Esophagus muscularis mucosa (tissue), 4 donors: ENCODE data around the gene STON1.

Experiments used
- EP300 ChIP-seq: sonication (generic); formaldehyde crosslinking; IDR thresholded peaks from one replicate; pipeline ENCODE4 v1.6.1; 2017; ENCODE audit warnings: antibody characterized with exemption
- POLR2A ChIP-seq: fragments of 450-650 bp; IDR thresholded peaks from one replicate; pipeline ENCODE4 v1.6.1; 2017; ENCODE audit warnings: antibody characterized with exemption, moderate library complexity, mild to moderate bottlenecking, low read depth
- POLR2AphosphoS5 ChIP-seq, 2 donors: sonication (generic); formaldehyde crosslinking; IDR thresholded peaks; one replicate each; pipeline ENCODE4 v1.6.1; 2017; ENCODE audit warnings: antibody characterized with exemption in 2 of 2
- TF ChIP-seq, protein P1 (sequence below), 3 experiments: fragments of 200-600 bp in 2 of 3; fragments of 450-650 bp in 1 of 3; sonication (generic) in 2 of 3; IDR thresholded peaks; one replicate each; pipeline ENCODE4 v1.5.1; 2017 to 2019; ENCODE audit warnings: antibody characterized with exemption in 3 of 3, mild to moderate bottlenecking in 2 of 3, moderate library complexity in 1 of 3

DNA sequence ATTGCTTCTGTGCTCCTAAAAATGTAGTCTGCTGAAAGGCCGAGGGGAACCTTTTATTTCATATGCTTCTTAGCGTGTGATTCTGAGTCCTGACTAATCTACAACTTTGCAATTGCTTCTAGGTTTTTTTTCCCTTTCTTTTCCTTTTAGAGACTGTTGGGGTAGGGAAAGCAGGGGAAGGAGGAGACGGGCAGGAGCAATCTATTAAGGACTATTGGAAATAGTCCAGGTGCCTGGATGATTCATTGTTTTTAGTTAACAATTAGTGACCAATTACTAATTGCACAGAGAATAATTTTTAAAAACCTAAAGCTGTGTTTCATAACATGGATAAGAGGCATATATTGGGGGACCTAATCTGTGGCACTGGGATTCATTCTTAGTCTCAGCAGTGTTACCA, 49.4 kb upstream of the STON1 start:
- TF ChIP-seq POLR2AphosphoS5 (IDR thresholded peaks at IDR 0.05): no peak
- TF ChIP-seq, protein P1, sequence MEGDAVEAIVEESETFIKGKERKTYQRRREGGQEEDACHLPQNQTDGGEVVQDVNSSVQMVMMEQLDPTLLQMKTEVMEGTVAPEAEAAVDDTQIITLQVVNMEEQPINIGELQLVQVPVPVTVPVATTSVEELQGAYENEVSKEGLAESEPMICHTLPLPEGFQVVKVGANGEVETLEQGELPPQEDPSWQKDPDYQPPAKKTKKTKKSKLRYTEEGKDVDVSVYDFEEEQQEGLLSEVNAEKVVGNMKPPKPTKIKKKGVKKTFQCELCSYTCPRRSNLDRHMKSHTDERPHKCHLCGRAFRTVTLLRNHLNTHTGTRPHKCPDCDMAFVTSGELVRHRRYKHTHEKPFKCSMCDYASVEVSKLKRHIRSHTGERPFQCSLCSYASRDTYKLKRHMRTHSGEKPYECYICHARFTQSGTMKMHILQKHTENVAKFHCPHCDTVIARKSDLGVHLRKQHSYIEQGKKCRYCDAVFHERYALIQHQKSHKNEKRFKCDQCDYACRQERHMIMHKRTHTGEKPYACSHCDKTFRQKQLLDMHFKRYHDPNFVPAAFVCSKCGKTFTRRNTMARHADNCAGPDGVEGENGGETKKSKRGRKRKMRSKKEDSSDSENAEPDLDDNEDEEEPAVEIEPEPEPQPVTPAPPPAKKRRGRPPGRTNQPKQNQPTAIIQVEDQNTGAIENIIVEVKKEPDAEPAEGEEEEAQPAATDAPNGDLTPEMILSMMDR (IDR thresholded peaks at IDR 0.05): no peak
- TF ChIP-seq POLR2A: no peak
- no peak for TF ChIP-seq EP300
